ENCODE results near the gene B3GNT2.
A peak's percentile ranks its signal among the peaks of the same experiment; 100 is the strongest.
"Not testable (repeated sequence)": the region's sequence is repeated elsewhere in the genome, so short reads cannot be mapped to it uniquely, and the experiment has no call there.

Gene B3GNT2, protein sequence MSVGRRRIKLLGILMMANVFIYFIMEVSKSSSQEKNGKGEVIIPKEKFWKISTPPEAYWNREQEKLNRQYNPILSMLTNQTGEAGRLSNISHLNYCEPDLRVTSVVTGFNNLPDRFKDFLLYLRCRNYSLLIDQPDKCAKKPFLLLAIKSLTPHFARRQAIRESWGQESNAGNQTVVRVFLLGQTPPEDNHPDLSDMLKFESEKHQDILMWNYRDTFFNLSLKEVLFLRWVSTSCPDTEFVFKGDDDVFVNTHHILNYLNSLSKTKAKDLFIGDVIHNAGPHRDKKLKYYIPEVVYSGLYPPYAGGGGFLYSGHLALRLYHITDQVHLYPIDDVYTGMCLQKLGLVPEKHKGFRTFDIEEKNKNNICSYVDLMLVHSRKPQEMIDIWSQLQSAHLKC

GRCh38 chr2:62195421-62196277 is at the start of gene B3GNT2:
Gene B3GNT2 (plus strand): TSS chr2:62196115. CDS start chr2:62222221, 26,106 bp downstream.
- ATAC-seq, result peak; percentile 74
- TF ChIP-seq TOX (CRISPR knock-in tag; IDR thresholded peaks at IDR 0.05; ENCODE audit: borderline replicate concordance), result no peak

GRCh38 chr2:62146790-62147189 is 49.1 kb upstream of the B3GNT2 start:
- ATAC-seq, result not testable (repeated sequence)

GRCh38 chr2:62147610-62148301 is 48.2 kb upstream of the B3GNT2 start:
- ATAC-seq, result no peak; the same call in 2 of the 3 replicates

DNA sequence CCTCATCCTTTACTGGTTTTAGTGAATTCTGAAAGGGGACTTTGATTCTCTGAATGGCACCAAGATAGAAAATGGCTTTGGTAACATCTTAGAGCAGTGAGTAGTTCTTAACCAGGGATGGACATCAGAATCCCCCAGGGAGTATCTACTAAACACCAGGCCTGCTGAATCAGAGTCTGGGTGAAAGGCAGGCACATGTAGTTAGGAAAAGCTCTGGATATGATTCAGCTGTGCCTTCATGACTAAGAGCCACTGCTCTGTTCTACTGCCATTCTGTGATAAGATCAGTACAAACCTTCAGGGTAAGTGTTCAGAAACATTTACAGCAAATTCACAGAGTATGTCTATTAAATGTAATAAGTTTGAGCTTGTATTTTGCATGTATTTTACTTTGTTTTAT is 46.2 kb upstream of the B3GNT2 start:
- peak; percentile 89 for ATAC-seq

More at GRCh38 chr2:62147610-62148301, 48.2 kb upstream of the B3GNT2 start:
- TF ChIP-seq, protein P1, sequence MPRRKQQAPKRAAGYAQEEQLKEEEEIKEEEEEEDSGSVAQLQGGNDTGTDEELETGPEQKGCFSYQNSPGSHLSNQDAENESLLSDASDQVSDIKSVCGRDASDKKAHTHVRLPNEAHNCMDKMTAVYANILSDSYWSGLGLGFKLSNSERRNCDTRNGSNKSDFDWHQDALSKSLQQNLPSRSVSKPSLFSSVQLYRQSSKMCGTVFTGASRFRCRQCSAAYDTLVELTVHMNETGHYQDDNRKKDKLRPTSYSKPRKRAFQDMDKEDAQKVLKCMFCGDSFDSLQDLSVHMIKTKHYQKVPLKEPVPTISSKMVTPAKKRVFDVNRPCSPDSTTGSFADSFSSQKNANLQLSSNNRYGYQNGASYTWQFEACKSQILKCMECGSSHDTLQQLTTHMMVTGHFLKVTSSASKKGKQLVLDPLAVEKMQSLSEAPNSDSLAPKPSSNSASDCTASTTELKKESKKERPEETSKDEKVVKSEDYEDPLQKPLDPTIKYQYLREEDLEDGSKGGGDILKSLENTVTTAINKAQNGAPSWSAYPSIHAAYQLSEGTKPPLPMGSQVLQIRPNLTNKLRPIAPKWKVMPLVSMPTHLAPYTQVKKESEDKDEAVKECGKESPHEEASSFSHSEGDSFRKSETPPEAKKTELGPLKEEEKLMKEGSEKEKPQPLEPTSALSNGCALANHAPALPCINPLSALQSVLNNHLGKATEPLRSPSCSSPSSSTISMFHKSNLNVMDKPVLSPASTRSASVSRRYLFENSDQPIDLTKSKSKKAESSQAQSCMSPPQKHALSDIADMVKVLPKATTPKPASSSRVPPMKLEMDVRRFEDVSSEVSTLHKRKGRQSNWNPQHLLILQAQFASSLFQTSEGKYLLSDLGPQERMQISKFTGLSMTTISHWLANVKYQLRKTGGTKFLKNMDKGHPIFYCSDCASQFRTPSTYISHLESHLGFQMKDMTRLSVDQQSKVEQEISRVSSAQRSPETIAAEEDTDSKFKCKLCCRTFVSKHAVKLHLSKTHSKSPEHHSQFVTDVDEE (CRISPR knock-in tag; IDR thresholded peaks at IDR 0.05), result no peak
- TF ChIP-seq ZNF565 (CRISPR knock-in tag; conservative IDR thresholded peaks at IDR 0.05; ENCODE audit: low read depth), result no peak
- no peak for TF ChIP-seq CREB5 (CRISPR knock-in tag; IDR thresholded peaks at IDR 0.05; ENCODE audit: low read depth)
- no peak for TF ChIP-seq PPARA (CRISPR knock-in tag; IDR thresholded peaks at IDR 0.05; ENCODE audit: borderline replicate concordance)
- TF ChIP-seq ISL1 (CRISPR knock-in tag; IDR thresholded peaks at IDR 0.05), result no peak

DNA sequence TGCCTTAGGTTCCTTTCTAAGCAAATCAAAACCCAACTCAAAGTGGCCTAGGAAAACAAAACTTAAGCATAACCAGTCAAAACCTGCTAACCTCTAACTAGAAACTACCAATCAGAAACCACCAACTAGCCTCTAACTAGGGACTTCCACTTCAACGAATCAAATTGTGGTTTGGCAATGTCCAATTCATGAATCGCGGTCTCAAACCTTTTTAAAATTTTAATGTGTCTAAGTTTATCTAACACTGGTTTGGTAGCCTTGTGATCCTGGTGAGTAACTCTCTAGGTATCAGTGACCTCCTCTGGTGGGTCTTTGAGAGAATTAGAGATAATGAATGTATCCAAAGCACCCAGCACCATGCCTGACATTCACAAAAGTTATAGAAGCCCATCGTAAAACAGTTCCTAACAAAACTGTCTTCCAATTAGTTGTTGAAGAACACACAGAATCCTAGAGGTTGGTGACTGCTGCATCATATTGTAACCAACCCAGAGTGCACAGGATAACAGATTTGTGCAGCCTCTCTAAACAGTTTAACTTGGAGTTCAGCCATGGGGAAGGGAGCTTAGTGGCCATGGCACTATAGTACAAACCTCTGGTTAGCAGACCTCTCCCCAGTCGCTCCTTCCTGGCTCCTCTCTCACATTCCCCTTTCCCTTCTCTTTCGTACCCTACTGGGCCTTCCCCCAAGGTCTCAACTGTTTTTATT is 45.2 kb upstream of the B3GNT2 start:
- ATAC-seq, result no peak; the same call in 2 of the 3 replicates
- no peak for TF ChIP-seq RARB (CRISPR knock-in tag; IDR thresholded peaks at IDR 0.05)

More for the DNA sequence above, 46.2 kb upstream of the B3GNT2 start:
- no peak for TF ChIP-seq CSDC2 (CRISPR knock-in tag; IDR thresholded peaks at IDR 0.05)
- no peak for TF ChIP-seq ZNF565 (CRISPR knock-in tag; conservative IDR thresholded peaks at IDR 0.05; ENCODE audit: low read depth)
- TF ChIP-seq OSR1 (CRISPR knock-in tag; IDR thresholded peaks at IDR 0.05), result no peak
- no peak for TF ChIP-seq PPARA (CRISPR knock-in tag; IDR thresholded peaks at IDR 0.05; ENCODE audit: borderline replicate concordance)
- no peak; the same call in 1 of the 2 replicates for TF ChIP-seq TCF4 (CRISPR knock-in tag; IDR thresholded peaks at IDR 0.05; ENCODE audit: borderline replicate concordance)
- no peak for TF ChIP-seq ZFP30 (CRISPR knock-in tag; IDR thresholded peaks at IDR 0.05)
- TF ChIP-seq, protein P2, sequence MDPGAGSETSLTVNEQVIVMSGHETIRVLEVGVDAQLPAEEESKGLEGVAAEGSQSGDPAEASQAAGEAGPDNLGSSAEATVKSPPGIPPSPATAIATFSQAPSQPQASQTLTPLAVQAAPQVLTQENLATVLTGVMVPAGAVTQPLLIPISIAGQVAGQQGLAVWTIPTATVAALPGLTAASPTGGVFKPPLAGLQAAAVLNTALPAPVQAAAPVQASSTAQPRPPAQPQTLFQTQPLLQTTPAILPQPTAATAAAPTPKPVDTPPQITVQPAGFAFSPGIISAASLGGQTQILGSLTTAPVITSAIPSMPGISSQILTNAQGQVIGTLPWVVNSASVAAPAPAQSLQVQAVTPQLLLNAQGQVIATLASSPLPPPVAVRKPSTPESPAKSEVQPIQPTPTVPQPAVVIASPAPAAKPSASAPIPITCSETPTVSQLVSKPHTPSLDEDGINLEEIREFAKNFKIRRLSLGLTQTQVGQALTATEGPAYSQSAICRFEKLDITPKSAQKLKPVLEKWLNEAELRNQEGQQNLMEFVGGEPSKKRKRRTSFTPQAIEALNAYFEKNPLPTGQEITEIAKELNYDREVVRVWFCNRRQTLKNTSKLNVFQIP (CRISPR knock-in tag; IDR thresholded peaks at IDR 0.05; ENCODE audit: borderline replicate concordance, low read depth), result no peak
- no peak for TF ChIP-seq ESRRG (CRISPR knock-in tag; IDR thresholded peaks at IDR 0.05)
- TF ChIP-seq ZC3H10 (CRISPR knock-in tag; IDR thresholded peaks at IDR 0.05), result no peak
- TF ChIP-seq ARNTL (CRISPR knock-in tag; IDR thresholded peaks at IDR 0.05; ENCODE audit: borderline replicate concordance, low read depth), result no peak
- TF ChIP-seq RARB (CRISPR knock-in tag; IDR thresholded peaks at IDR 0.05), result no peak

Measured in SK-N-SH treated with all-trans-retinoic acid at 6 μM for 48 hours (cell line).